CD1c-positive myeloid dendritic cell (primary cell): ENCODE results near the gene NAB1.

Source experiments
- DNase-seq: peaks from one replicate; pipeline ENCODE4 v3.0.0-alpha.2; 2016; ENCODE audit errors: extremely low spot score

NAB1 gene

DNA sequence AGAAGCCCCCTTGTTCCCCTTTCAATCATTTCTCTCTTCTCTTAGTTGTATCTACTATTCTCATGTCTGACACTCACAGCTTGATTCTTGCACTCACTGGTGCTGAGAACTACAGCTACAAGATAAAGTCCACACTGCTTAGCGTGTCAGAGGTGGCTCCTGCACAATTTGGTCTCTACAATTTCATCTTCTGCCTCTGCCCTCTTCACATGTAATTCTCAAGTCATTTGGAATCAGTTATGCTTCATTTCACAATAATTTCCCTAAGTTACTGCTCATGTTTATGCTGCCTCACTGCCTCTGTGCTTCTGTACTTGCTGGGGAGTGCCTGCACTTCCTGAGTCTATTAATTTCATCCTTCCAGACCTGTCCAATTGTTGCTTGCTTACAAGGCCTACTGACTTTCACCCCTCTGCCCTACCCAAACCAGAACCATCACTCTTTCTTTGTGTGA lies 11.6 kb upstream of the NAB1 start:
- DNase-seq = no peak

DNA sequence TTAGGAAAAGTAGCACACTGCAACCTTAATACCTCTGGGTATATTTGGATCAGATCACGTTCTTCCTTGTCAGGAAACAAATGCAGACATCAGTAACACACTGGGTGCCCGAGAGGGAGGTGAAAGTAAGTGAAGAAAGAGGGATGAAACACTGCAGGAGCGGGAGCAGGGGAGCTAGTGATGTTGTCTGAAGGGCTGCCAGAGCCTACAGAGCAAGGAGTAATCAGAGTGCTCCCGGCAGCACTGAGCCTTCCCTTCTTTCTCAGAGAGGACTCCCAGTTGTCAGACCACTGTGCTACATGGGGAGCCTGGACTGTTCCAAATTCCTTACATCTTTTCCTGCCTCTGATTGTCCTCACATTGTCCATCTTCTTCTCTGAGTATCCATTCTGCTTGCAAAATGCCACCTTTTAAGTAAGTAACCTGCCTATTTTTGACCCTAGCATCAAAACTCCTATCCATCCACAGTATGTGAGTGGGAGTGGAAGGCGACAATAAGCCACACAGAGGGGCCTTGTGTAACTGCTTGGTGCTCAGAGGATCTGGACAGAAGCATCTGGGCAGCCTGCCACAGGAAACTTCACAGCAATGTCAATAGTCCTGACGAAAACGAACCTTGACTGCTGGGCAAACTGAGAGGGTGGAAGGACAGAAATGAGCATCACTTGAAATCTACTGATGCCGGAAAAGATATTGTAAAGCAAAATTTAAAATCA lies 10.8 kb upstream of the NAB1 start:
- no peak for DNase-seq

DNA sequence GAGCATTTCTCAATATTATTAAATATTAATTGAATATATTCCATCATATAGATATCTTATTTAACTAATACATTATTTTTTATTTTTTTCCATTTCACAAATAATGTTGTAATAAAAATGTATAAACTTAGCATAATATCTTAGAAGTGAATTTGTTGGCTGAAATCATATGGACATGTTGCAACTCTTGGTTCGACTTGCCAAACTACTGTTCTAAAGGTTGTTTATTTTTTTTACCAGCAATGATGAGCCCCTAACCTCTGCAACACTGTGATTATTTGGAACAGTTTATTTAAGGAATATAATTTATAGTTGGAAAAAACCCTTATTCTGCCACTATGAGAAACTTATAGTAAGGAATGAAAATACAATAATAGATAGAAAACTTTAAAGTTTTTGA lies 8.8 kb upstream of the NAB1 start:
- no peak for DNase-seq

DNA sequence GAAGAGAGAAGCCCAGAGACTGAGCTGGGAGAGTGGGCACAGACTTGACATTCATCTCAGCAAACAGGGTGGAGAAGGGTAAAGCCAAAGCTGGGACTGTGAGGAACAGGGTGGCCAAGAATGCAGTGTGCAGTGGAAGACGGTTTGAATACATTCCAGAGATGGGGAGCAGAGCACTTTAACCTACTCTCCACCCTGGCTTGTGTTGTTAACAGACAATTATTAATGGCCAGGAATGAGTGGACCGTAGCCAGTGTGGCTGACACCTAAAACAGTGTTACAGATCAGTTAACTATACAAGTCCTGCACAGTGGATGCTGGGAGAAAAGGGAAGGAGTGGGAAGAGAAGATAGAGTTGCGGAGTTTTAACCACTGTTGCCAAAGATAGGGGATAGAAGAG lies 7.4 kb upstream of the NAB1 start:
- no peak for DNase-seq

DNA sequence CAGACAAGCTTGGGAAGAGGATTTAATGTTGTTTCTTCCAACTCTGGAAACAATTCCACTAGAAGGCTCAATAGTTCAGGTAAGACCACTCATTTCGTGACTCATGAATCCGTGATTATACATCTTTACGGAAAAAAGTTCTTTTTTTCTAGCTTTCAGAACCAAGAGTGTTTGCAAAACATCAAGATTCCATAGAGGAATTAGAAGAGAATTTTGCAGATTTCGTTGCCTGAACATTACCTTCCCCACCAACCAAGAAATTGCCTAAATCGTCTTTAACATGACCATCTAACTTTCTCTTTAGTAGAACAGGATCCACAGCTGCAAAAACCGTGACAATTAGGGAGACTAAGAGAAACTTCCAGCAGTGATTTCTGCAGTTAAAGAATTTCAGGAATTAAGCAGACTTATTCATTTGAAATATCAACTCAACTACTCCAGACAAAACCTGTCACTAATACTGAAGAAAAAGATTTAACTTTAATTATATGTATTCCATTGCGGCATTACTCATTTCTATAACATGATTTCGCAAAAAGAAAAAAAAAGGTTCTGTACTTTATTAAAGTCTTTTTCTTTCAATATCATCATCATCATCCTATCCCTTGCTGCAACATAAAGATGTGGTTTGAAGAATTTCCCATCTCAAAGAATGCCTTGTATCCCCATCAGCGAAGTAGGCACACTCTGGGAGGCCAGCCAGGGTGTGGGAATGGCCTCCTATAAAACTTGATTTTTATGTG lies 1.9 kb upstream of the NAB1 start:
- peak; percentile 28 for DNase-seq

DNA sequence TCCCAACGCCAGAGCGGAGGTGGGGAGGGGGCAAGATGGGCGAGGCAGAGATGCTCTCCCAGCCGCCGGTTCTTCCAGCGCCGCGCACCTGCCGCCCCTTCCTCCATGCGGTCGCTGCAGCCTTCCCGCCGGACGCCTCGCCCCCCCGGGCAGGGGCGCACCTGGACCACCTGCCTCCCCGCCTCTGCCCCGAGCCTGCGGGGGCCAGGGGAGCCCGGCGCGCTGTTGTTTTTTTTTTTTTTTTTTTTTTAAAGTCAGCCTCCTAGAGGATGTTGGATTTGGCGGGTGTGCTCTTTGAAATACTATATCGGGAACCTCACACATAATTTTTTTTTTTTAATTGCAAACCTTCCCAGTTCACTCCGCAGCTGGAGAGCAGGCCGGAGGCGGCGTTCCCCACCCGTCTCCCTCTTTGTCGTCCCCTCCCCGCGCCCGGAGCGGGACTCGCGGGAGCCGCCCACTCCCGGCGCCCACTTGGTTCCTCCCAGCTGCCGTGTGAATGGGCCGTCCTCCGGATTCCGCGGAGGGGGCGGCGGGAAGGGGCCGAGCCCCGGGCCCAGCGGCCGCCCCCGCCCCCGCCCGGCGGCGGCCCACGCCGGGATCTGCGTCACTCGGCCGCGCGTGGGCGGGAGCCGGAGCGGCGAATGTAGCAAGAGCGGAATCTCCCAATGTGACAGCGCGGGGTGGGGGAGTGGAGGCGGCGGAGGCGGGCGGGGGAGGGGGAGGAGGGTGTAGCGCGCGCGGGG lies 421 bp upstream of the NAB1 start:
- peak; percentile 91 for DNase-seq

DNA sequence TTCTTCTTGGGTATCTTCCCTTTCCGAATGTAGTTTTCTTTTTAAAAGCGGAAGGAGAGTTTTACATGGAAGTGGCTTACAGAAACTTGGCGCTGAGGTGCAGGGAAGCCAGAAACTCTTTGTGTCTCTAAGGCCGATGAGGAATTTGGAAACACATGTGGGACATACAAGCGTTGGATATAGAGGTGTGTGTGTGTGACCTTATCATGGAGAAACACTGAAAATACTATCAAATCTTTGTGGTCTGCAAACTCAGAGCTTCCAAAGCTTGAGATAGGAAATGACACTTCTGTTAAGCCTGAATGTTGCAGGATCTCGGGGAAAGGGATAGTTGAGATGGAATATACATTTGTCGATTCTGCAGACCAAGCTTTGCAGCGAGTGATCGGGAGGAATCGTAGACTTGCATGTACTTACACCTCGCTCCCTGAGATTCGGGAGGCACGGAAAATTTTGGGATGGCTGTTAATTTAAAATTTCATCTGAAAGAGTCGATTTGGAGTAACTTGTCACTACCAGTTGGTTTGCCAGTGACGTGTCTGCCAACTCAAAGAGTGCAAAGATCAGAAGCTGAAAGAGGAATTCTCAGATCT lies 1.0 kb downstream of the NAB1 start:
- peak; percentile 79 for DNase-seq

DNA sequence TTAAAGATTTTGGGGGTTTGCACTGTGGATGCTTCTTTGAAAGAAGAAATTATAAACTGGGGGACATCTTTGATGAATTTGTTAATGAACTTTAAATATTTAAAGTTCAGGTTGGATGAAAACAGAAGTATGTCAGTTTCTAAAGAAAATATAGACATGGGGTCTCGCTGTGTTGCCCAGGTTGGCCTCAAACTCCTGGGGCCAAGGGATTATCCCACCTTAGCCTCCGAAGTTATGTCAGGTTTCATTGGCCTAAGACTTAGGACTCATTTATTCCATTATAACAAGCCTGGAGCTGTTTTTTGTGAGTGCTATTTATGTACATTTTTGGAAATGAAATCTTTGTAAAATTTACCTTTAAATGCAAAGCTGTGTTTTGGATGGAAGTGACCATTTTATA lies 2.5 kb downstream of the NAB1 start:
- DNase-seq = no peak

DNA sequence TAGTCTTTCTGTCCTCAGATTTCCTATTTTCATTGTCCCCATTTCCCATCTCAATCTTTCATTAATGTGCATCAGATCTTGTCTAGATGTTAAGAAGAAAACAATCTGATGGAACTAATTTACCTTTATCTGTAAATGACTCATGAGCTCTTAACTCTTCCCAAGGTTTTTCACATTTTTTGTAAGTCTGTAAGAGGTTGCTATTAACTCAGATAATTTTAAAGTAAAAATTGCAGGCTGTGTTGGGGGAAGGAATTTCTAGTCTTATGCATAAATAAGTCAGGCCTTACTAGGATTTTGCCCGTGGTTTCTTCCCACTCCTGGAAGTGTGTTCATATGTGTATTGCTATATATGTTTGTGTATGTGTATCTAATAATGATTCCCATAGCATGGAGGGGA lies 4.3 kb downstream of the NAB1 start:
- DNase-seq = no peak

DNA sequence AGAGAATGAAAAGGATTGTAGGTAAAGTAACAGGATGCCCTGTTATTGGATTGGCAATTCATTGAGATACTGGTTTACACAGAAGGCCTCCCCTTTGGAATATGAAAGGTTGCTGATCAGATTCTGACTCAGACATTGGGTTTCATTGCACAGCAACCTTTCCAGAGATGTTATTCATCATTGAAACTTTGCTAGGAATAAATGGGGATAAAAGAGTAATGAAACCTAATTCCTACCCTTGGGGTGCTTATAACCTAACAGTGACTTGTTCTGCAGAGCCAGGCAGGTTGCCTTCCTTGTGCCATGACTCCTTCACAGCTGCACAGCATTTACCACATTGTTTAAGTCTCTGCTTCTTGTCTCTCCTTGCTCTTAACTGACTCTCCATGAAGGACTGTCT lies 5.0 kb downstream of the NAB1 start:
- DNase-seq = no peak

DNA sequence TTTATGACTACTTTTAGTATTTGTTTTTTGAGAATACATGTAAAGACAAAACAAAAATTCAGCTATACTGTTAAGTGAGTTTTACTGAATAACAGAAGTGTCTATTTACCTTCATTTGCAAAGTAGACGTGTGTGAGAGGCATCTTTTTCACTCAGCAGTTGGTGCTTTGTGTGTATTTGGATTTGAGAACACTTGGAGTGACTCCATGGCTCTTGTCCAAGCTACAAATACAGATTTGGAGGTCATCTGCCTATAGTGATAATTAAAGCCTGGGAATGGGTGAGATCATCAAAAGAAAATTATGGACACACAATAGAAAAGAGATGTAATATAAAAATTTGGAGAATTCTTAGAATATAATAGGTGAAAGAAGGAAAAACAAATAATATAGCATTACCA lies 6.2 kb downstream of the NAB1 start:
- DNase-seq = no peak

DNA sequence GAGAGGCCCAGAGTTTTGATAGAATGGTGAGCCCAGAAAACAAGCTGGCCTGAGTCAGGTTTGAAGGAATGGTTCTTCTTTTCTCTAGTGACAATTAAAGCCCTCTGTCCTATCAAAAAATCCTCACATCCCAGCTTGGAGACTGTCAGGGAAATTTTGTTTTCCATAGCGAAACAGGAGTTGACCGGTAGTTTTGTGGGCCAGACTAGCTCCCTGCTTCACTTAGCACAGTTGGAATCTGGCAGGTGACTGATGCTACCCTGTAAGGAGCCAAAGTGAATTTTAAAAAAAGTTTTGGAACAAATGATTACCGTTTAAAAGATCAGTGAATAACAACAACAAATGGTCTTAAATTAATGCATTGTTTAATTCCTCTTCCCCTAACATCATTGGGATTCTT lies 6.7 kb downstream of the NAB1 start:
- DNase-seq = no peak

DNA sequence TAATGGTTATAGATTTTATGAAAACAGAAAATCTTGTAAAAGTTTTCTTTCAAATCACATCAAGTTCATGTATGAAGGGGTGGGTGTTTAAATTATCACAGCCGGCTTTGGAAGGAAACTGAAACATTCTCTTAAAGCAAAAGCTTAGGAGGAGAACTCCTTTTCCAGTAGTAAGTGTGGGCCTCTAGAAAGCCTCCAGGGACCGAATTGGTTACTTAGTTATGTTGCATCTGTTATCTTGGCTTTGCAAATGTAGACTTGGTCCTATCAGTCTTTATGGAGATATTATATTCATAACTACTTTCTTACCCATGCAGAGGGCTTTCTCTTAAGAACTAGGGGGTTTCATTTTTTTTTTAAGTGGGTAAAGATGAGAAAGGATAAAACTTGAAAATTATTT lies 7.4 kb downstream of the NAB1 start:
- no peak for DNase-seq

DNA sequence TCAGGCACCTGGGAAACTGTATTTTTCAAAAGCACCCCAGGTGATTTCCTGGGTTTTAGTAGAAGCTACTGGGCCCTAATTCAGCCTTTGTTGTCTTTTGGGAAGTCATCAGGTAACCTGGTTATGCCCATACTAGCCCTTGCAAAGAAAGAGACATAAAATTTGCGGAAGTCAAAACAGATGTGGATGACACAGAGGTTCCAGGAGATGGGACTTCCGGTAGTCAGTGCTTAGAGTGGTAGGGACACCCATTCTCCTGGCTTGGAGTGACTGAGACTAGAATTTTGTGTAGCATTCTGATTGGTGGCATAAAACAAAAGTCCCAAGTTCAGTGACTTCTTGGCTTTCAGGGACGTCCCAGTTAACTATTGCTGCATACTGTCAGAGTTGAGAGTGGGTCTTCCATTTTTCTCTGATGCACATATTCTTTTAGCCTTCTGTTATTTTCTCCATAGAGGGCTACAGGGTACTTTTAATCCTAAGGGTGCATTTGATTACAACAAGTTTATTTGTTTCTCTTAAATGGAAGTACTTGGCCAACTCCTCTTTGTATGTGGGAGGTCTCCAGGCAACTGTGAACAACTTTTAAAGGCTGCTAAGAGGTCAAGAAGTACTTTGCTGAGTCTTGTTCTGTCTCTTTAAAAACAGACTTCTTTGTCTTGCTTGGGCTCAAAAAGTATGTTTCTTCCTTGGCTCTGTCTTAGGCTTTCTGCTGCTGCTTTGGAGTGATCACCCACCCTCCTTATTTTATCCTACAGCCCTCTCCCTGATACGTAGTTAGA lies 8.8 kb downstream of the NAB1 start:
- DNase-seq = no peak

DNA sequence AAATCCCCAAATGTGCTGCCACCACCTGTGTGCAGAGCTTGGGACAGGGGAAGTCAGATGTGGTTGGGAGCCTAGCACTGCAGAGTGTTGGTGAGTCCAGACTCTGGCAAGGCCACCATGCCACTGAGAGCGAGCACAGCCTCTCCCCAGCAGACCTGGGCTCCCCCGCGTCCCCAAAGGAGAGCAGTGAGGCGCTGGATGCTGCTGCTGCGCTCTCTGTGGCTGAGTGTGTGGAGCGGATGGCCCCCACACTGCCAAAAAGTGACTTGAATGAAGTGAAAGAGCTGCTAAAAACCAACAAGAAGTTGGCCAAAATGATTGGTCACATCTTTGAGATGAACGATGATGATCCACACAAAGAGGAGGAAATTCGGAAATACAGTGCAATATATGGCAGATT lies 10.7 kb downstream of the NAB1 start:
- DNase-seq = no peak

DNA sequence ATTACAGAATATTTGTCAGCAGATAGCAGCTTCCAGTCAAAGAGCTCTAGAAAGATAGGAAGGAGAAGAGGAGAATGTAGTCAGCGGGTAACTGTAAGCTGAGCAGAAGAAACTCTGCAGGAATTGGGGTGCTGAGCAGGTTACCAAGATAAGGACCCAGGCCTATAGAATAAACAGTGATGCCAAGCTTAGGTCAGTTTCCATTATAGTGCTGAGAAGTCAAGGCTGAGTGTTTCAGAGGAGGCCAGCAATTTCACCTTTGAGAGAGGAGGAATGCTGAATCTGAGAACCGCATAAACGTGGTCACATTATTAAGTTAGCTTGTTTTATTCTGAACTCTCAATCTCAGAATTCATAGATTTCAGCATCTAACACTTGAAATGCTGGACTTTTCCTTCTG lies 13.9 kb downstream of the NAB1 start:
- no peak for DNase-seq

DNA sequence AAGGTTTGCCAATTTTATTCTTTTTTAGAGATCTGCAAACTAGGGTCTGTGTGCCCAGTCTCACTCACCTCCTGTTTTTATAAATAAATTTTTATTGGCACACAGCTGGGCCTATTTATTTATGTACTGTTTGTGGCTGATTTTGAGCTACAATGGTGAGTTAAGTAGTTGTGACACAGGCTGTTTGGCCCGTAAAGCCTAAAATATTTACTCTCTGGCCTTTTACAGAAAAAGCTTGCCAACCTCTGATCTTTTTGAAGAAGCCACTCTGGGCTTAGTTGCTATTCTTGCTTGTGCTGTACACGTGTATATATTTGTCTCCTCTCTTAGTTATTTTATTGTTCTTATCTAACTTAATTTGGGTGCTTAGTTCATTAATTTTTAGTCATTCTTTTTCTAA lies 14.5 kb downstream of the NAB1 start:
- no peak for DNase-seq

DNA sequence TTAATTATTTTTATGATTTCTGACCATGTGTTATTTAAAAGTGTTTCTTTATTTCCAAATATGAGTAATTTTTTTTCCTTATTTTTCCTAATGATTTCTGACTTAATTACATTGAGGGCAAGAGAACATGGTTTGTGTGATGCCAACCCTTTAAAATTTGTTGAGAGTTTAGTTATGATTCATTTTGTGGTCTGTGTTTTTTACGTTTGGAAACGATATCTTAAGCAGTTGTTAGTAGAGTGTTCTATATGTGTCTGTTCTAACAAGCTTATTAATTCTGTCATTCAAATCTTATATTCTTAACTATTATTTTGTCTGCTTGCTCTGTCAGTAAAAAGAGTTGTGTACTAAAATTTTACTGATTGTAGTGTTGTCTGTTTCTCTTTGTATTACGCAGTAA lies 15.0 kb downstream of the NAB1 start:
- no peak for DNase-seq

DNA sequence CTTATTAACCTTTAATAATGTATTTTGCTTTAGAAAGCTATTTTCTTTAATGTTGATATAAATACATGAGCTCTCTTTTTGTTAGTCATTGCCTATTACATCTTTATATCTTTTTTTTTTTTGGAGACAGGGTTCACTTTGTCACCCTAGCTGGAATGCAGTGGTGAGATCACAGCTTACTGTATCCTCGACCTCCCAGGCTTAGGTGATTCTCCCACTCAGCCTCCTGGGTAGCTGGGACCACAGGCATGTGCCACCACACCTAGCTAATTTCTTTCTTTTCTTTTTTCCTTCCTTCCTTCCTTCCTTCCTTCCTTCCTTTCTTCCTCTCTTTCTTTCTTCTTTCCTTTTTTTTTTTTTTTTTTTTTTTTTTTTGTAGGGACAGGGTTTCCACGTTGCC lies 15.4 kb downstream of the NAB1 start:
- no peak for DNase-seq

DNA sequence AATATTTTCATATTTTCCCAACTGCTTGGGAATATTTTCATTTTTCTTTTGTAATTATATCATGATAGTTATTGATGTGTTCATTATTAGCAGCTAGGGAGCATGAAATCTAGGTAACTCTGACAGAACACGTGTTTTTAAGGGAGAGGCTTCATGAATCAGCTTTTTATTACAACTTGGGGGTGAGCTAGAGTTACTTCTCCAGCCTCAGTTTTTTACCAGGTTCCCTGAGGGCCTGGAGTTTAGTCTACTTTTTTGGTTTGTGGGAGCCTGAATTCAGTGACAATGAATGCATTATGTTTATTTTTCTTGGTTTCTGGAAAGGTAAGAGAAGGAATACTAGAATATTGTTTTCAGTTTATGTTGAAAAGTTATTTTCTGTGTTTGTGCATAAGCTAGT lies 18.0 kb downstream of the NAB1 start:
- DNase-seq = no peak

DNA sequence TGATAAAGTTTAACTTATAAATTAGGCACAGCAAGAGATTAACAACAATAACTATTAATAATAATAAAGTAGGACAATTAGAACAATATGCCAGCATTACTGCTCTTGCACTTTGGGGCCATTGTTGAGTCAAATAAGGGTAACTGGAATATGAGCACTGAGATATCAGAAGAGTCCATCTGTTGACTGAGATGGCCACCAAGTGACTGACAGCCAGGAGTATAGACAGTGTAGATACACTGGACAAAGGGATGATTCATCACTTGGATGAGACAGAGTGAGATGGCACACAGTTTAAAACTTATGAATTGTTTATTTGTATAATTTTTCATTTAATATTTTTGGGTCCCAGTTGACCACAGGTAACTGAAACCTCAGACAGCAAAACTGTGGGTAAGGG lies 20.0 kb downstream of the NAB1 start:
- no peak for DNase-seq
